GM12801 (cell line): Measurements from ENCODE around the gene KLK13.

Experiments used
- CTCF ChIP-seq: IDR thresholded peaks from one replicate; pipeline ENCODE4 v1.5.1; 2011; ENCODE audit warnings: control low read depth; ENCODE audit not compliant: insufficient read length; ENCODE audit errors: extremely low read depth

Gene KLK13

GRCh38 chr19:51103926-51104341 lies 39.0 kb upstream of the KLK13 start:
- TF ChIP-seq CTCF, result no peak

GRCh38 chr19:51102991-51103390 lies 38.1 kb upstream of the KLK13 start:
- no peak for TF ChIP-seq CTCF

GRCh38 chr19:51101171-51101865 lies 36.4 kb upstream of the KLK13 start:
- TF ChIP-seq CTCF, result no peak

GRCh38 chr19:51100601-51101000 lies 35.7 kb upstream of the KLK13 start:
- no peak for TF ChIP-seq CTCF

- TF ChIP-seq CTCF, result no peak
Measured at GRCh38 chr19:51099047-51099382, 34.1 kb upstream of the KLK13 start.

GRCh38 chr19:51098365-51099046 lies 33.6 kb upstream of the KLK13 start:
- no peak for TF ChIP-seq CTCF

- TF ChIP-seq CTCF, result no peak
Measured at GRCh38 chr19:51097796-51098195, 32.9 kb upstream of the KLK13 start.
